ENCODE data around the gene ZNF236.

DNA sequence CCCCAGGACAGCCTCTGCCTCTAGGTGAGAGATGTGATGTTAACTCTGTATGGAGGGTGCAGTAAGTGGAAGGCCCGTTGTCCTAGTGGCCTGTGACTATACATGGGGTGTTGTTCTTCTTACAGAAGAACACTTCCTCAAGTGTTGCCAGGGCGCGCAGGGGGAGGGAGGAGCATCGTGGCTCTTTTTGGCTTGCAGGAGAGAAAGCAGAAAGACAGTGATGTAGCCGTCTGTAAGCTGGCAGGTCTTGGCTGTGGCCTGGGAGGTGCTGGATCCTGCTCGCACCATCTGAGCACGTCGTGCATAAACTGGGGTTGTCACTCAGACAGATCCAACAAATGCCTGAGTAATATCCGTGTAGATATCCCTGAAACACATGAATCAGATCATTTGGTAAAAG is 44.3 kb downstream of the ZNF236 start:
- TF ChIP-seq, protein P1, sequence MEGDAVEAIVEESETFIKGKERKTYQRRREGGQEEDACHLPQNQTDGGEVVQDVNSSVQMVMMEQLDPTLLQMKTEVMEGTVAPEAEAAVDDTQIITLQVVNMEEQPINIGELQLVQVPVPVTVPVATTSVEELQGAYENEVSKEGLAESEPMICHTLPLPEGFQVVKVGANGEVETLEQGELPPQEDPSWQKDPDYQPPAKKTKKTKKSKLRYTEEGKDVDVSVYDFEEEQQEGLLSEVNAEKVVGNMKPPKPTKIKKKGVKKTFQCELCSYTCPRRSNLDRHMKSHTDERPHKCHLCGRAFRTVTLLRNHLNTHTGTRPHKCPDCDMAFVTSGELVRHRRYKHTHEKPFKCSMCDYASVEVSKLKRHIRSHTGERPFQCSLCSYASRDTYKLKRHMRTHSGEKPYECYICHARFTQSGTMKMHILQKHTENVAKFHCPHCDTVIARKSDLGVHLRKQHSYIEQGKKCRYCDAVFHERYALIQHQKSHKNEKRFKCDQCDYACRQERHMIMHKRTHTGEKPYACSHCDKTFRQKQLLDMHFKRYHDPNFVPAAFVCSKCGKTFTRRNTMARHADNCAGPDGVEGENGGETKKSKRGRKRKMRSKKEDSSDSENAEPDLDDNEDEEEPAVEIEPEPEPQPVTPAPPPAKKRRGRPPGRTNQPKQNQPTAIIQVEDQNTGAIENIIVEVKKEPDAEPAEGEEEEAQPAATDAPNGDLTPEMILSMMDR (IDR thresholded peaks at IDR 0.05; ENCODE audit: low read depth, low read length), result no peak
- TF ChIP-seq EZH2phosphoT487 (IDR thresholded peaks at IDR 0.05; ENCODE audit: low read depth), result no peak
